Activated CD4-positive, CD25-positive, alpha-beta regulatory T cell treated with anti-CD3 and anti-CD28 coated beads, Interleukin-2, amount 50 U/mL, for 72 hours (primary cell): ENCODE measurements around the gene LAPTM4A.

Experiments used
- DNase-seq: peaks from one replicate; pipeline ENCODE4 v3.0.0; 2021

Gene LAPTM4A

DNA sequence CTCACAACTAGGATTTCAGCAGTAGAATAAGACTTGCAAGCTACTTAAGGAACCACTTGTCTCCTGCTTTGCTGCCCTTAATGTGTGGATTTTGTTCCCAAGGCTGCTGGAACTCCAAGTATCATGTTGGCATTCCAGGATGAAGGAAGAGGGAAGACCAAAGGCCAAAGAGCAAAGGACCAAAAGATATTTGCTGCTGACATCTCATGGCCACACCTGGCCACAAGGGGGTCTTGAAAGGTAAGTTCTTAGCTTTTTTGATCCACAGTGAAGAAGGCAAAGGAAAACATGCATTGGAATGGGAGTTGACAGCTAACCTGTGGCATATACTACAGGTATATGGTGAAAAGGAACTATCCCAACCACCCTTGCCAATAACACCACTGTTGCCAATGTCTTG, 35.1 kb downstream of the LAPTM4A start:
- no peak for DNase-seq

DNA sequence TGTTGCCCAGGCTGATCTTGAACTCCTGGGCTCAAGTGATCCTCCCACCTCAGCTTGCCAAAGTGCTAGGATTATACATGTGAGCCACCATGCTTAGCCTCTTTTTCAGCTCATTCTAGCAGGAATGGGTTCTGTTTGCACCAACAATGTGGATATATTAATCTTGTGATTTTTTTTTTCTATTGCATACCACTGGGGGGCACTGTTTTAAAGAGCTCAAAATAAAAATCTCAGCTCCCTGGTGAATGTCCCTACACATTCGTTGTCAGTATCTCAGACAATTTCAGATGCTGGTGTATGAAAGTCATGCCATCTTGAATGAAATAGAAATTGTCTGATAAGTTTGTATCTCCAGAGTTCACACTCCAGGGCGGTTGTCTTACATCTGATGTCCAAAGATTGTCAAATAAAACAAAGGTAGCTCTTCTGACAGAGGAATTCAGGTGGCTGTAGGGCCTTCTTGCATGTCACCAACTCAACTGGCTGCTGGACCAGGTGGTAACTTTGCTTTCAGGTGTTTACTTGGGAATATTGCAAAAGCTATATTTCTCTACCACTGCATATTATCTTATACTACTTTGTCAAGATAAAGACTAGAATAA, 35.8 kb downstream of the LAPTM4A start:
- DNase-seq = no peak

- DNase-seq = no peak
Measured at GRCh38 chr2:20013126-20013849, 38.1 kb downstream of the LAPTM4A start.

DNA sequence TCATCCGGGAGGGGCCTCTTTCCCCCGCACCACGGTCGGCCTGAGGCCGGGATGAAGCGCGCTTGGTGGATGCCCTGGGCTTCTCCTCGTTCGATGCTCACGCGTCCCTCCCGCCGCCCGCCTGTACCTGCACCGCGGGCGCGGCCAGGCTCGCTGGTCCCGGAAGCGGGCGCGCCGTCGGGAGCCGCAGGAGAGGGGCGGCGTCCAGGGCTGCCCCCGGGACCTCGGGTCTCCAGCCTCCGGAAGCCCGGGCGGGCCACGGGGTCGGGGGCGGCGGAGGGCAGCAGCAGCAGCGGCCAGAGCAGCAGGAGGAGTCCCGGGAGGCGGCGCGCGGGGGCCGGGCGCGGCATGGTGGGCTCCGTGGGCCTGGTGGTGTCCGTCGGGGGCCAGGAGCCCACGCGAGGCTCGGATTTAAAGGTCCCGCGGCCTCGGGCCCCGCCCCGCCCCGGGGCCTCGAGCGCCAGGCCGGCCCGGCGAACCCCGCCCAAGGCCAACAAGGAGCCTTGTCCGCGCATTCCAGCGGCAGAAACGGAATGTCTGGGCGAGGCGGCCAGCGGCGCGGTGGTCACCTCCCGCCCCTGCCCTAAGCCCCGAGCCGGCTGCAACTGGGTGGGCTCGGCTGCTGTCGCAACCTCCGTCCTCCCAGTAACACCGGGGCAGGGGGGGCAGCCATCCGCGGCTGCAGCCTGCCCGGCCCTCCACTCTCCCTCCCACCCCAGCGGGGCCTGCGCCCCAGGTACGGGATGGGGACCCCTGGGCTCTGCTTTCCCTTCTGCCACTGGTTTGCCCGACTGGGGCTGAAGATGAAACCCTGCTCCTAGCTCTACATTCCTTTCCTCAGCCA, 38.9 kb downstream of the LAPTM4A start, which contains the start of gene MATN3:
TSS of gene MATN3 (minus strand) at position 387 of the 844 bp plus-strand sequence. CDS start at position 350, 37 bp downstream.
- no peak for DNase-seq

GRCh38 chr2:20012032-20012281, 39.5 kb downstream of the LAPTM4A start:
- DNase-seq = no peak

- no peak for DNase-seq
Measured at GRCh38 chr2:20011276-20012031, 40.0 kb downstream of the LAPTM4A start.

GRCh38 chr2:20008703-20009102, 42.7 kb downstream of the LAPTM4A start:
- DNase-seq = no peak

- no peak for DNase-seq
Measured at GRCh38 chr2:20005891-20006470, 45.4 kb downstream of the LAPTM4A start.

- DNase-seq = no peak
Measured at GRCh38 chr2:20005067-20005627, 46.3 kb downstream of the LAPTM4A start.

GRCh38 chr2:20001361-20001863, 50.0 kb downstream of the LAPTM4A start:
- DNase-seq = no peak

GRCh38 chr2:19993731-19994130, 57.7 kb downstream of the LAPTM4A start:
- DNase-seq = no peak

DNA sequence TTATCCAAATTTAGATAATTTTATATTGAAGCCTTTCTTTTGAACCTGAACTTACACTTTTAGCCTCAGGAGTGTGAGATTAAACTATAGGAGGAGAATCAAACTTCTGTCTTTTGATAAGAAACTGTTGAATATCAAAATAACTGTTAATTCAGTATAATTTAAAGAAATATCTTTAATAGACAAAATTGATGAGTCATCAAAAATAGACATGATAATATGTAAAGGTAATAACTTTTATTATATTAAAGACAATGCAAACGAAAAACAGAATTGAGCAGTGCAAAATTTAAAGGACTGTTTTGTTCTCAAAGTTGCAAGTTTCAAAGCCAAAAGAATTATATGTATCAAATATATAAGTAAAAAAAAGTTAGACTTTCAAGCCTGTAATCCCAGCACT, 59.5 kb downstream of the LAPTM4A start:
- DNase-seq = no peak

DNA sequence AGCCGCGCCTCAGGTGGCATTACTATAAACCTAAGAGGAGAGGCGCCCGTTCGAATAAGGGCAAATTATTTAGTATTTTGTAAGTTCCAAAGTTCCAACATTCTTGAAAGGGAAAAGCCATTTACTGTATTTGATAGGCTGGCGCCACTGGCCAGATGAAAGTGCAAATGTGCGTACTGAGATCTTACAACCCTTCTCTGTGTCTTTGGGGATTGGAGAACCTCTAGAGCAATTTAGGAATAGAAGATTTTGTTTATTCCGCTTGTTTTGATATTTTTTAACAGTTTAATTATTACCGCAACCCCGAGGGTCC, 61.1 kb downstream of the LAPTM4A start:
- DNase-seq = no peak

GRCh38 chr2:19989667-19990415, 61.6 kb downstream of the LAPTM4A start, which contains the start of gene WDR35:
Gene WDR35, minus strand, starts transcription at chr2:19990105. Its CDS starts 90 bp downstream, at chr2:19990015.
- peak; percentile 97 for DNase-seq

DNA sequence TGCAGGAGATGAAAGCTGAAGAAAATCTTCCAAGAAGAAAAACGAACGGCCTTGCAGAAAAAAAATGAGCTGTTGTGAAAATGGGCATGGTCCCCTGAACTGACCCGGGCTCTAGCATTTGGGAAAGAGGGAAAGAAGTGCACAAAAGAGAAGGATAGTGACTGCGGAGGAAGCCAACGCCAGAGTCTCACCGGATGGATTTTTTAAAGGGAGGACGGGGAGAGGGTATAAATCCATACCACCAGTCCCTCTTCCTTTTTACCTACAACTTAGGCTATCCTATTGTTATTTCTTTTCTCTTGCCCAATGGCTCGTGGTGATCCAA, 62.1 kb downstream of the LAPTM4A start:
- no peak for DNase-seq

GRCh38 chr2:19988600-19988999, 62.8 kb downstream of the LAPTM4A start:
- DNase-seq = no peak

DNA sequence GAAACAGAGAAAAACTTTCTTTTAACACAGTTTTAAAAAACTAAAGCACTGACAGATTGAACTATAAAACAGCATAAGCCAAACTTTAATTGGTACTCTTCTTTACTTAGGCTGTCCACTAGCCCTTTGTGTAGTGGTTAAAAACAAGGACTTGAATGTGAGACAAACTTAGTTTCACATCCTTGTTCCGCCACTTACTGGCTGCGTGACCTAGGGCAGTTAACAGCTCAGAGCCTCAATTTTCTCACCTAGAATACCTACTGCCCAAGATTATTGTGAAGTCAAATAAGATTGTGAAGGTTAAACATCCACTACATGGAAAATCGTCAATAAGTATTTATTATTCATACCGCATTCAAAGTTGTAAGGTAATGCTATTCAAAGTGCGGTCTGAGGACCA, 63.5 kb downstream of the LAPTM4A start:
- DNase-seq = no peak
